Measurements from ENCODE around the gene TCERG1L.

Gene TCERG1L

DNA sequence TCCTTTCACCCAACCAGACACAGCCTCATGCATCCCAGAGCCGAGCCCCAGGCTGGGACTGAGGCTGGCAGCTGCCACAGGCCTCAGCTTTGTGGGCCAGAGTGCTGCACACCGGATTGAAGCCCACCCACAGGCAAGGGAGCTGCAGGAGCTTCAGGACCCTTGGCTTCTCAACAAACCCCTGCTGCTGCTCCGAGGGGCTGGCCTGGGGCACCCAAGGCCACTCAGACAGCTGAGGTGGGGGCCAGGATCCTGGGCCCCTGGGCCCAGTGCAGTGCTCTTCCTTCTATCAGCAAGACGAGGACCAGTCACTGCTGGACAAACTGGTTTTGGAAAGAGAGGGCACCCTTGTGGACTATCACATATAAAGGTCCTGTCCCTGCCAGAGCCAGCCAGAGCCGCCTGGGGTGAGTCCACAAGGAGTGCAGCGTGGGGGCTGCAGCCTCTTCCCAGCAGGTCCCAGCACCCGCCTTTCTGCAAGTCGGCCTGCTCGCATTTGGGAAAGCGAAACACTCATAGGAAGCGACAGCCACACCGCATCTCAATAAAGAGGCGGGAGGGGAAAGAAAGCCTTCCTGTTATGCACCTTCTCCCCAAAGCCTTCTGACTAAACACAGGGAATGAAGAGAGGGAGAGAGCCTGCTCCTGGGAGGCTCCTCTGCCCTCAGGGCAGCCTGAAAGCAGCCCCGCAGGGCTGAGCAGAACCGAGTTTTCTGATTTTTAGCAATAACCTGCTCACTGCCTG is 9.5 kb upstream of the TCERG1L start:
- Histone ChIP-seq H3K36me3 (ENCODE audit: control insufficient read depth, insufficient read depth, low read length) (no peaks in the 10 kb centered on the region), H3K4me3 (replicated peaks; ENCODE audit: low read depth, low read length) (no peak overlapping the region), H3K27me3 (replicated peaks; ENCODE audit: control insufficient read depth, insufficient read depth, low read length) (no peaks in the 10 kb centered on the region)
- TF ChIP-seq, protein P1, sequence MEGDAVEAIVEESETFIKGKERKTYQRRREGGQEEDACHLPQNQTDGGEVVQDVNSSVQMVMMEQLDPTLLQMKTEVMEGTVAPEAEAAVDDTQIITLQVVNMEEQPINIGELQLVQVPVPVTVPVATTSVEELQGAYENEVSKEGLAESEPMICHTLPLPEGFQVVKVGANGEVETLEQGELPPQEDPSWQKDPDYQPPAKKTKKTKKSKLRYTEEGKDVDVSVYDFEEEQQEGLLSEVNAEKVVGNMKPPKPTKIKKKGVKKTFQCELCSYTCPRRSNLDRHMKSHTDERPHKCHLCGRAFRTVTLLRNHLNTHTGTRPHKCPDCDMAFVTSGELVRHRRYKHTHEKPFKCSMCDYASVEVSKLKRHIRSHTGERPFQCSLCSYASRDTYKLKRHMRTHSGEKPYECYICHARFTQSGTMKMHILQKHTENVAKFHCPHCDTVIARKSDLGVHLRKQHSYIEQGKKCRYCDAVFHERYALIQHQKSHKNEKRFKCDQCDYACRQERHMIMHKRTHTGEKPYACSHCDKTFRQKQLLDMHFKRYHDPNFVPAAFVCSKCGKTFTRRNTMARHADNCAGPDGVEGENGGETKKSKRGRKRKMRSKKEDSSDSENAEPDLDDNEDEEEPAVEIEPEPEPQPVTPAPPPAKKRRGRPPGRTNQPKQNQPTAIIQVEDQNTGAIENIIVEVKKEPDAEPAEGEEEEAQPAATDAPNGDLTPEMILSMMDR (IDR thresholded peaks at IDR 0.05; ENCODE audit: insufficient read depth, low read length, poor library complexity, severe bottlenecking), result no peak
- DNase-seq (ENCODE audit: extremely low read depth, insufficient read length), result no peak

DNA sequence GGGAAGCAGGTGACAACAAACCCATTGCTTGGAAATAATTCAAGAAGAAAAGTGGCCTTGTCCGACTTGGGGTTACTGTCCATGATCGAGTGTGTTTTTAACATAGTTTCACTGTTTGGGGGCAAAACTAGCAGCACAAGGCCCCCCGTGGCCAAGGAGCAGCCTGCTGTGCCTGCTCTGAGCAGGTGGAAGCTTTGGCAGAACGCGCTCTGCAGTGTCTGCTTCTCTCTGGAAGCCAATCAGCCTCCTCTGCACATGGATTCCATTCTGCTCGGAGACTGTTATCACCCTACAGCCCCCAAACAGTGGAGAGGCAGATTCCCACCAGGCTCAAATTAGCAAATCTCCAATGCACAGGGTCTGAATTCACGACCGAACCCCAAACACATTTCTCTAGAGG is 7.3 kb upstream of the TCERG1L start:
- DNase-seq (ENCODE audit: extremely low read depth, insufficient read length), result no peak
- H3K27me3 ChIP-seq (replicated peaks; ENCODE audit: control insufficient read depth, insufficient read depth, low read length), result no peaks in the 10 kb centered on the region
- H3K36me3 ChIP-seq (ENCODE audit: control insufficient read depth, insufficient read depth, low read length), result no peaks in the 10 kb centered on the region
- no peak overlapping the region for H3K4me3 ChIP-seq (replicated peaks; ENCODE audit: low read depth, low read length)
- TF ChIP-seq, protein P1 (IDR thresholded peaks at IDR 0.05; ENCODE audit: insufficient read depth, low read length, poor library complexity, severe bottlenecking), result no peak

- no peaks in the 10 kb centered on the region for H3K27me3 ChIP-seq (replicated peaks; ENCODE audit: control insufficient read depth, insufficient read depth, low read length)
- TF ChIP-seq, protein P1 (IDR thresholded peaks at IDR 0.05; ENCODE audit: insufficient read depth, low read length, poor library complexity, severe bottlenecking), result no peak
- no peaks in the 10 kb centered on the region for H3K36me3 ChIP-seq (ENCODE audit: control insufficient read depth, insufficient read depth, low read length)
- no peak overlapping the region for H3K4me3 ChIP-seq (replicated peaks; ENCODE audit: low read depth, low read length)
- no peak for DNase-seq (ENCODE audit: extremely low read depth, insufficient read length)
Measured at GRCh38 chr10:131318291-131318690, 6.8 kb upstream of the TCERG1L start.

- Histone ChIP-seq H3K36me3 (ENCODE audit: control insufficient read depth, insufficient read depth, low read length) (no peaks in the 10 kb centered on the region), H3K4me3 (replicated peaks; ENCODE audit: low read depth, low read length) (no peak overlapping the region), H3K27me3 (replicated peaks; ENCODE audit: control insufficient read depth, insufficient read depth, low read length) (no peaks in the 10 kb centered on the region)
- TF ChIP-seq, protein P1 (IDR thresholded peaks at IDR 0.05; ENCODE audit: insufficient read depth, low read length, poor library complexity, severe bottlenecking), result no peak
- DNase-seq (ENCODE audit: extremely low read depth, insufficient read length), result no peak
Measured at GRCh38 chr10:131316321-131317075, 5.0 kb upstream of the TCERG1L start.

GRCh38 chr10:131315344-131315743 is 3.8 kb upstream of the TCERG1L start:
- Histone ChIP-seq H3K27me3 (replicated peaks; ENCODE audit: control insufficient read depth, insufficient read depth, low read length) (no peaks in the 10 kb centered on the region), H3K36me3 (ENCODE audit: control insufficient read depth, insufficient read depth, low read length) (no peaks in the 10 kb centered on the region), H3K4me3 (replicated peaks; ENCODE audit: low read depth, low read length) (no peak overlapping the region)
- TF ChIP-seq, protein P1 (IDR thresholded peaks at IDR 0.05; ENCODE audit: insufficient read depth, low read length, poor library complexity, severe bottlenecking), result no peak
- DNase-seq (ENCODE audit: extremely low read depth, insufficient read length), result no peak
